Uterus (tissue), 4 donors: ENCODE results near the gene YBEY. TPM values are rescaled to one million over a fixed set of nuclear protein-coding genes. Genes with fewer than 3 reads are reported as not detected.

ENCODE experiments used
- DNase-seq, 2 donors: peaks; one replicate each; pipeline ENCODE4 v3.0.0-alpha.2; 2019 to 2020
- H3K27ac ChIP-seq, 2 donors: fragments of 200-600 bp; sonication (generic); 1 replicate in 1 of 2; 2 replicates in 1 of 2; pipeline ENCODE4 v1.5.1; 2016 to 2018
- H3K27me3 ChIP-seq, 2 donors: fragments of 200-600 bp; sonication (generic); one replicate each; pipeline ENCODE4 v1.5.1; 2018 to 2019; ENCODE audit warnings: control low read depth in 1 of 2
- H3K36me3 ChIP-seq, 2 donors: fragments of 200-600 bp; sonication (generic); one replicate each; pipeline ENCODE4 v1.5.1; 2019; ENCODE audit warnings: control low read depth in 1 of 2
- H3K4me1 ChIP-seq, 2 donors: fragments of 200-600 bp; sonication (generic); one replicate each; pipeline ENCODE4 v1.5.1; 2018 to 2019; ENCODE audit warnings: control low read depth in 1 of 2
- H3K4me3 ChIP-seq, 2 donors: fragments of 200-600 bp; sonication (generic); 1 replicate in 1 of 2; 2 replicates in 1 of 2; pipeline ENCODE4 v1.5.1; 2018 to 2019; ENCODE audit warnings: mild to moderate bottlenecking in 1 of 2
- H3K9me3 ChIP-seq, 2 donors: fragments of 200-600 bp; sonication (generic); one replicate each; pipeline ENCODE4 v1.5.1; 2019; ENCODE audit warnings: control low read depth in 1 of 2
- POLR2A ChIP-seq, 2 donors: fragments of 450-650 bp; IDR thresholded peaks; one replicate each; pipeline ENCODE4 v1.6.1; 2016; ENCODE audit warnings: antibody characterized with exemption in 2 of 2, mild to moderate bottlenecking in 1 of 2, moderate library complexity in 1 of 2
- intact Hi-C: fragments of 100-400 bp; cut with DNase I; formaldehyde crosslinking; loops from one replicate; pipeline ENCODE4 v1.15.1; 2023; ENCODE audit warnings: low total_unique reads
- total RNA-seq, 4 donors: library from RNA; depleted of rRNA in 3 of 4; stranded (reverse); fragments of >200 nt in 3 of 4; gene quantifications; one replicate each; pipeline versions ENCODE4 v1.1.0 to v1.2.4, GENCODE V29; 2014 to 2023
- TF ChIP-seq, protein P1 (sequence below), 4 experiments: fragments of 200-600 bp in 2 of 4; fragments of 450-650 bp in 2 of 4; sonication (generic) in 2 of 4; IDR thresholded peaks; one replicate each; pipeline ENCODE4 v1.5.1; 2016 to 2019; ENCODE audit warnings: antibody characterized with exemption in 4 of 4, mild to moderate bottlenecking in 2 of 4, moderate library complexity in 1 of 4
- donor health status: DM: yes; HTN: yes; CAD: no.

The YBEY gene
- total RNA-seq, 4 donors from 2014 or later = 2.9 to 78.6 (median 13.0) TPM

DNA sequence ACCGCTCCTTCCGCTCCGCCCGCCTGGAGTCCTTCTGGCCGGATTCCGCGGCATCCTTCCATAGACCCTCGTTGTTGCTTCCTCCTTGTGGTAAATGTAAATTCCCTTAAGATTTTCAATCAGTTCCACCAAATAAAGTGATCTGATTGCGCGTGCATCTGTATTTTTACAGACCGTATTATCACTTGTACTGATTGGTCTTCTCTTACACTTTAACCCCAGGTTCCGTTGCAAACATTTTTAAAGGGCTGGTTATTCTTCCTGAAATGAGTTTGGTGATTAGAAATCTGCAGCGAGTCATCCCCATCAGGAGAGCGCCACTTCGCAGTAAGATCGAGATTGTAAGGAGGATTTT lies 483 bp downstream of the YBEY start:
- intact Hi-C loops = no loop called here
- H3K4me3 ChIP-seq = peak overlapping the region; percentile 77 to 80
- H3K36me3 ChIP-seq = no peaks in the 10 kb centered on the region
- H3K27ac ChIP-seq = peak overlapping the region; percentile 89 to 94
- H3K4me1 ChIP-seq = peaks cover 9 to 12% of the 10 kb centered on the region in 2 donors
- TF ChIP-seq, protein P1, sequence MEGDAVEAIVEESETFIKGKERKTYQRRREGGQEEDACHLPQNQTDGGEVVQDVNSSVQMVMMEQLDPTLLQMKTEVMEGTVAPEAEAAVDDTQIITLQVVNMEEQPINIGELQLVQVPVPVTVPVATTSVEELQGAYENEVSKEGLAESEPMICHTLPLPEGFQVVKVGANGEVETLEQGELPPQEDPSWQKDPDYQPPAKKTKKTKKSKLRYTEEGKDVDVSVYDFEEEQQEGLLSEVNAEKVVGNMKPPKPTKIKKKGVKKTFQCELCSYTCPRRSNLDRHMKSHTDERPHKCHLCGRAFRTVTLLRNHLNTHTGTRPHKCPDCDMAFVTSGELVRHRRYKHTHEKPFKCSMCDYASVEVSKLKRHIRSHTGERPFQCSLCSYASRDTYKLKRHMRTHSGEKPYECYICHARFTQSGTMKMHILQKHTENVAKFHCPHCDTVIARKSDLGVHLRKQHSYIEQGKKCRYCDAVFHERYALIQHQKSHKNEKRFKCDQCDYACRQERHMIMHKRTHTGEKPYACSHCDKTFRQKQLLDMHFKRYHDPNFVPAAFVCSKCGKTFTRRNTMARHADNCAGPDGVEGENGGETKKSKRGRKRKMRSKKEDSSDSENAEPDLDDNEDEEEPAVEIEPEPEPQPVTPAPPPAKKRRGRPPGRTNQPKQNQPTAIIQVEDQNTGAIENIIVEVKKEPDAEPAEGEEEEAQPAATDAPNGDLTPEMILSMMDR (IDR thresholded peaks at IDR 0.05) = no peak
- TF ChIP-seq POLR2A (IDR thresholded peaks at IDR 0.05) = no peak
- no peaks in the 10 kb centered on the region for H3K27me3 ChIP-seq
- DNase-seq = no peak
- no peaks in the 10 kb centered on the region for H3K9me3 ChIP-seq

DNA sequence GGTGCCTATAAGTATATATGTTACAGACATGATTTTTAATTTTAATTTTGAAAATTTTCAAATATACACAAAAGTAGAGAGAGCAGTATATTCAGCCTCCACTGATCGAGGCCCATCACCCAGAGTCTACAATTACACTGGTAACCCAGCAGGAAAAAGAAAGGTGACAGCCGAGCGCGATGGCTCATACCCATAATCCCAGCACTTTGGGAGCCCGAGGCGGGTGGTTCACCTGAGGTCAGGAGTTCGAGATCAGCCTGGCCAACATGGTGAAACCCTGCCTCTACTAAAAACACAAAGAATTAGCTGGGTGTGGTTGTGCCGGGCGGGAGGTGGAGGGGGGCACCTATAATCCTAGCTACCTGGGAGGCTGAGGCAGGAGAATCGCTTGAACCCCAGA lies 1.4 kb downstream of the YBEY start:
- DNase-seq = no peak
- H3K4me3 ChIP-seq = no peak overlapping the region
- H3K36me3 ChIP-seq = no peaks in the 10 kb centered on the region
- peaks cover 9 to 12% of the 10 kb centered on the region in 2 donors for H3K4me1 ChIP-seq
- TF ChIP-seq, protein P1 (IDR thresholded peaks at IDR 0.05) = no peak
- TF ChIP-seq POLR2A (IDR thresholded peaks at IDR 0.05) = no peak
- no peaks in the 10 kb centered on the region for H3K27me3 ChIP-seq
- no peaks in the 10 kb centered on the region for H3K9me3 ChIP-seq
- intact Hi-C loops = no loop called here
- no peak overlapping the region for H3K27ac ChIP-seq

DNA sequence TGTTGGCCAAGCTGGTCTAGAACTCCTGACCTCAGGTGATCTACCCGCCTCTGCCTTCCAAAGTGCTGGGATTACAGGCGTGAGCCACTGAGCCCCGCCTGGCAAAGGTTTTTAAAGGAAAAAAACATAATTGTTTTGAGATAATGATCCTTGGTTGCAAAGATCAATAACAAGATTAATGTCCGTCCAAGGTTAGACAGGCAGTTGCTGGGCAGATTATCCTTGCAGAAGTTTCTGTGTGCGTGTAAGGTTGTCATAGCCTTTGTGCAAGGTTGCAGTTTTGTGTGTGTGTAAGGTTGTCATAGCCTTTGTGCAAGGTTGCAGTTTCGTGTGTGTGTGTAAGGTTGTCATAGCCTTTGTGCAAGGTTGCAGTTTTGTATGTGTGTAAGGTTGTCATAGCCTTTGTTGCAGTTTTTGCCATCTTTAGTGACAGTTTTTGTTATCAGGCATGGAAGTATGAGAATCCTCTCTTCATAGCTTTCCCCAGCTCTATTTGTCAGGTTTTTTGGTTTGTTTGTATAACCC lies 3.6 kb downstream of the YBEY start:
- H3K9me3 ChIP-seq = no peaks in the 10 kb centered on the region
- intact Hi-C loops = no loop called here
- H3K4me1 ChIP-seq = peaks cover under 1 to 9% of the 10 kb centered on the region in 2 donors
- no peaks in the 10 kb centered on the region for H3K36me3 ChIP-seq
- no peak for DNase-seq
- TF ChIP-seq, protein P1 (IDR thresholded peaks at IDR 0.05) = no peak
- TF ChIP-seq POLR2A (IDR thresholded peaks at IDR 0.05) = no peak
- no peak overlapping the region for H3K4me3 ChIP-seq
- no peak overlapping the region for H3K27ac ChIP-seq
- no peaks in the 10 kb centered on the region for H3K27me3 ChIP-seq

DNA sequence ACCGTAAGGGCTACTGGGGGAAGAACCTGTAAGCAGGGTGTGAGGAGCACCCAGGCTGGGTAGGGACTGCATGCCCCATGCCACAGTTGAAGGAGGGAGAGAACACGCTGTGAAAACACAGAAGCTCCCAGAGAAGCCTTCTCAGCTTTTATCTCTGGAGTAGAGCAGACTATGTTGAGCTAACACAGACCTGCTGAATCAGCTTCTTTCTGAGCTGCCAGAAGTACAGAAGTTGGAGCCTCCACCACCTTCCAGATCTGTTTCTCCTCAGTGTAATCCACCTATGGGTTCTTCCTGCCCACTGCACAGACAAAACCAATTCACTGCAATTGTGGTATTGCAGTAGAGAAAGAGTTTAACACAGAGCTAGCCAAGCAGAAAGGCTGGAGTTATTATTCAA lies 5.4 kb downstream of the YBEY start:
- no peak for TF ChIP-seq POLR2A (IDR thresholded peaks at IDR 0.05)
- TF ChIP-seq, protein P1 (IDR thresholded peaks at IDR 0.05) = no peak
- Histone ChIP-seq H3K4me1 (peaks cover 0 to 7% of the 10 kb centered on the region in 2 donors), H3K36me3 (no peaks in the 10 kb centered on the region), H3K27ac (no peak overlapping the region), H3K9me3 (no peaks in the 10 kb centered on the region), H3K27me3 (no peaks in the 10 kb centered on the region), H3K4me3 (no peak overlapping the region)
- DNase-seq = no peak
- intact Hi-C loops = no loop called here

DNA sequence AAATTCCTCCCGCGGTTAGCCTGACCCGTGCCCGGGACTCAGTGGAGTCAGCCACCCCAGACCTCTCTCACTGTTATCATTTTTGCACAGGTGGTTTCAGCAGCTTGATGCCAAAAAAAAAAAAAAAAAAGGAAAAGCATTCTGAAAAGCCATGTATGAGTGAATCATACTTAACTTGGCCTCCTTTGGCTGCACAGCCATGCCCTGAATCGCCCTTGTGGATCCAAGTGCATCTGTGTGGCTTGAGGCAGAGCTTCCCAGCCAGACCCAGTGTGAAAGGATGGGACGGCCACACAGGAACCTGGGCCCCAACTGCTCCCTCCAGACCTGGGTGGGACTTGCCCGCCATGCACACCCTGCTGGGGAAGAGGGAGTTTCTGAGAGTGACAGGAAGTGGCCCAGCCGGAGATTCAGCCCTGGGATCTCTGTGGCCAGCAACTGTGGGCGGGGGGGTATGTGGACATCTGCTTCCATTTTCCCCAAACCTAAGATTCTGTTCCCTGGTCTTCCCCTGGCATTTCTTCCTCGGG lies 8.6 kb downstream of the YBEY start:
- Histone ChIP-seq H3K4me3 (no peak overlapping the region), H3K27me3 (no peaks in the 10 kb centered on the region), H3K27ac (no peak overlapping the region), H3K9me3 (no peaks in the 10 kb centered on the region), H3K36me3 (no peaks in the 10 kb centered on the region), H3K4me1 (peaks cover 0 to 14% of the 10 kb centered on the region in 2 donors)
- no peak for TF ChIP-seq POLR2A (IDR thresholded peaks at IDR 0.05)
- TF ChIP-seq, protein P1 (IDR thresholded peaks at IDR 0.05) = no peak
- DNase-seq = no peak
- intact Hi-C loops = no loop called here
